Osteoblast (primary cell): ENCODE results near the gene TIMP3. TPM values are rescaled to one million over a fixed set of nuclear protein-coding genes. Genes with fewer than 3 reads are reported as not detected.

Experiments
- DNase-seq: peaks from one replicate; pipeline ENCODE4 v3.0.0; 2011; ENCODE audit warnings: low spot score, mixed read lengths; ENCODE audit not compliant: insufficient read length; ENCODE audit errors: missing footprints
- H2AFZ ChIP-seq: 2 replicates; pipeline ENCODE4 v1.6.0; 2011; ENCODE audit warnings: mild to moderate bottlenecking, low read length
- H3K27ac ChIP-seq: 2 replicates; pipeline ENCODE4 v1.5.1; 2011; ENCODE audit warnings: mild to moderate bottlenecking, low read depth, low read length, moderate library complexity
- H3K27me3 ChIP-seq: 2 replicates; pipeline ENCODE4 v1.6.0; 2012; ENCODE audit warnings: mild to moderate bottlenecking, control low read depth, inconsistent platforms, low read length, moderate library complexity; ENCODE audit not compliant: insufficient read depth
- H3K36me3 ChIP-seq: 2 replicates; pipeline ENCODE4 v1.5.1; 2011; ENCODE audit warnings: mild to moderate bottlenecking, low read length, control low read depth, moderate library complexity; ENCODE audit not compliant: insufficient read depth
- H3K4me1 ChIP-seq: 2 replicates; pipeline ENCODE4 v1.5.1; 2011; ENCODE audit warnings: mild to moderate bottlenecking, low read length, control low read depth, moderate library complexity; ENCODE audit not compliant: insufficient read depth
- H3K4me2 ChIP-seq: 2 replicates; pipeline ENCODE4 v1.6.0; 2011; ENCODE audit warnings: mild to moderate bottlenecking, low read length; ENCODE audit not compliant: insufficient read depth
- H3K4me3 ChIP-seq: fragments of 200-600 bp; sonication (generic); 3 replicates; pipeline ENCODE4 v1.5.1; 2012; ENCODE audit warnings: mild to moderate bottlenecking, low read length, inconsistent platforms; ENCODE audit not compliant: insufficient read depth
- H3K79me2 ChIP-seq: 2 replicates; pipeline ENCODE4 v1.6.0; 2012; ENCODE audit warnings: mild to moderate bottlenecking, low read length, control low read depth, inconsistent platforms; ENCODE audit not compliant: insufficient read depth
- H3K9me3 ChIP-seq: 2 replicates; pipeline ENCODE4 v1.5.1; 2011; ENCODE audit warnings: low read depth, low read length, control low read depth
- H4K20me1 ChIP-seq: 2 replicates; pipeline ENCODE4 v1.6.0; 2012; ENCODE audit warnings: mild to moderate bottlenecking, low read length, control low read depth; ENCODE audit not compliant: insufficient read depth
- total RNA-seq: library from RNA; depleted of rRNA; stranded (reverse); fragments of >200 nt; gene quantifications from 2 replicates; pipeline ENCODE4 v1.2.3, GENCODE V29; 2012
- TF ChIP-seq, protein P1 (sequence below): IDR thresholded peaks from 2 replicates; pipeline ENCODE4 v1.5.1; 2011; ENCODE audit warnings: mild to moderate bottlenecking, low read depth, low read length, moderate library complexity; ENCODE audit errors: extremely low read depth

TIMP3 gene
- total RNA-seq, 1 donor = 1,293 TPM

DNA sequence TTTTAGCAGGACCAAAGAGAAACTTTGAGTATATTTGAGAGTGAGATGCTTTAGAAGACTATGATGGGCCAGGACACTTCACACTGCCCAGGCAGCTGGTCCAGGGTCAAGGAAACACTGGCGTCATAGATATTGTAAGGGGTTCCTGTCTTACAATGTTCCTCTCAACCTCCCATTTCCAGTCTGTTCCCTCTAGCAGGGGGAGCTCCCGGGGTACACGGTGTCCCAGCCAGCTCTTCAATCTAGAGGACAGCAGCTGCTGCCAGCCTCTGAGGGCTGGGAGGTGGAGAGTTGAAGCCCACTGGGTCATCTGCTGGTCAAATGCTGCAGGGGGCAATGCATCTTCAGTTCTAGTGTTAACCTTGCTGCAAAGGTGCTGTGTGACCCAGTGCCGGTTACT lies 40.7 kb upstream of the TIMP3 start:
- Histone ChIP-seq H3K27ac (no peak overlapping the region), H3K4me2 (no peak overlapping the region)
- DNase-seq = no peak

DNA sequence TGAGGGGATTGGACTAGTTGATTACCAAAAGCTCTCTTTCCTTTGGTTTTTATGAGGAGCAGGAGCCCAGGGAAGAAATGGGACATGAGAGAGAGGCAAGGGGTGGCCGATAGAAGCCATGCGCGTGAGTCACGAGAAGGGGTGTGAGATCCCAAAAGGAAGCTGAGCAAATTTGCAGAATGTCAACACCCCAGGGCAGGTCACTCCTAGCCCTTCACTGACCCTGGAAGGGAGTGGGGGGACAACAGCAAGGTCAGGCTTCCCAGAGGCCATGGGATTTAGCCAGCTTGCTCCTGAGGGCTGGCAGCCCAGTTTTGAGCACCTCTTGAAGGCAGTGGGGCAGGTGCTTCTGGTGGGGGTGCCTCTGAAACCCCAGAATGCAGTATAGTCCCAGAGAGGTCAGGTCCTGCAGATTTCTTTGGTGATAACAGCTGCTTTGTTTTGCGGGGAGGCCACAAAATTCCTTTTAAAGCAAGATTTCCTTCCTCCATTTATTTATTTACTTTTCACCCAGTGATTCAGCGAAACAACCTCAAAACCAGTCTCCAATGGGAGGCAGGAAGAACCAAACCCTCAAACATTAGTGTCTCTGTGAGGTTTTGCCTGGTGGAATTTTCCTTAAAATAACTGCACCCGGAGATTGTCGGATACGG lies 40.1 kb upstream of the TIMP3 start:
- peak overlapping the region; percentile 55 for H3K4me2 ChIP-seq
- no peaks in the 10 kb centered on the region for H3K27me3 ChIP-seq
- no peaks in the 10 kb centered on the region for H4K20me1 ChIP-seq
- H3K36me3 ChIP-seq = no peaks in the 10 kb centered on the region
- peak overlapping the region; percentile 63 for H2AFZ ChIP-seq
- H3K4me3 ChIP-seq = no peak overlapping the region
- peak overlapping the region; percentile 19 for H3K27ac ChIP-seq
- H3K4me1 ChIP-seq = peaks cover 35% of the 10 kb centered on the region
- DNase-seq = peak; percentile 95
- TF ChIP-seq, protein P1, sequence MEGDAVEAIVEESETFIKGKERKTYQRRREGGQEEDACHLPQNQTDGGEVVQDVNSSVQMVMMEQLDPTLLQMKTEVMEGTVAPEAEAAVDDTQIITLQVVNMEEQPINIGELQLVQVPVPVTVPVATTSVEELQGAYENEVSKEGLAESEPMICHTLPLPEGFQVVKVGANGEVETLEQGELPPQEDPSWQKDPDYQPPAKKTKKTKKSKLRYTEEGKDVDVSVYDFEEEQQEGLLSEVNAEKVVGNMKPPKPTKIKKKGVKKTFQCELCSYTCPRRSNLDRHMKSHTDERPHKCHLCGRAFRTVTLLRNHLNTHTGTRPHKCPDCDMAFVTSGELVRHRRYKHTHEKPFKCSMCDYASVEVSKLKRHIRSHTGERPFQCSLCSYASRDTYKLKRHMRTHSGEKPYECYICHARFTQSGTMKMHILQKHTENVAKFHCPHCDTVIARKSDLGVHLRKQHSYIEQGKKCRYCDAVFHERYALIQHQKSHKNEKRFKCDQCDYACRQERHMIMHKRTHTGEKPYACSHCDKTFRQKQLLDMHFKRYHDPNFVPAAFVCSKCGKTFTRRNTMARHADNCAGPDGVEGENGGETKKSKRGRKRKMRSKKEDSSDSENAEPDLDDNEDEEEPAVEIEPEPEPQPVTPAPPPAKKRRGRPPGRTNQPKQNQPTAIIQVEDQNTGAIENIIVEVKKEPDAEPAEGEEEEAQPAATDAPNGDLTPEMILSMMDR = no peak
- H3K79me2 ChIP-seq = no peaks in the 10 kb centered on the region
- no peaks in the 10 kb centered on the region for H3K9me3 ChIP-seq

More for the DNA sequence above, 40.7 kb upstream of the TIMP3 start:
- no peaks in the 10 kb centered on the region for H3K27me3 ChIP-seq
- TF ChIP-seq, protein P1 = no peak
- H3K4me3 ChIP-seq = no peak overlapping the region
- H2AFZ ChIP-seq = peak overlapping the region; percentile 33
- H3K36me3 ChIP-seq = no peaks in the 10 kb centered on the region
- H3K4me1 ChIP-seq = peaks cover 35% of the 10 kb centered on the region
- H4K20me1 ChIP-seq = no peaks in the 10 kb centered on the region
- H3K79me2 ChIP-seq = no peaks in the 10 kb centered on the region
- no peaks in the 10 kb centered on the region for H3K9me3 ChIP-seq

DNA sequence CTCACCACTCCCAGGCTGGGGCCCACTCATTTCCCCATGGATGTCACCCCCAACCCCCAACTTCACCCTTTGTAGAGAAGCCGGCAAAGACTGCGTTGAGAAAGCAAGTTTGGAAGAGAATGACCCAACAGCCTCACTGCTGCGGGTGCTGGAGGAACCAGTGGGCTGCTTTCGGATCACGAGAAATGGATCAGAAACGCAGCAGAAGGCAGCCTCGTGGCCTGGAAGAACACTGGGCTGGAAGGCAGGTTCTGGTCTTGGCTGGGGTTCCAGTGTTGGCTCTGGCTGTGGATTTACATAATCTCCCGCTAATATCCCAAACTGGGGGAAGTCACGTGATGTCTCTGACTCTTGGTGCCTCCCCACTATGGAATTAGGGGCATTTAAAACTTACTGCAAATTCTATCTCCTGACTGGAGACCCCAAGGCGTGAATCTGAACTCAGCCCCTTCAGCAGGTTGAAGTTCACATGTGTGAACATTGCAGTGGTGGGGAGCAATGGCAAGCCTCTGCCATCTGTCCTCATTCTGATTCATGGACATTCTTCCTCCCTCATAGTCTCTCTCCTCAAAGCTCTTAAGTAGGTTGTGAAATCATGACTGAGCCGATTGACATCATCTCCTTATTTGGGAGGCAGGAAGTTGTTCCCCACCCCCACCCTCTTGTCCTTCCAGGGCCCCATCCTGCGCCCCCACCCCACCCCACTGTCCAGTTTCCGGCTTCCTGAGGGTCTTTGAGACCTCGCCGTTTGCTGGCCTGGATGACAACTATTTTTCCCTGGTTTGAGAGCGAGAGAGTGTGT lies 37.0 kb upstream of the TIMP3 start:
- H3K9me3 ChIP-seq = peaks cover 3% of the 10 kb centered on the region
- H3K36me3 ChIP-seq = no peaks in the 10 kb centered on the region
- no peaks in the 10 kb centered on the region for H3K79me2 ChIP-seq
- no peak overlapping the region for H2AFZ ChIP-seq
- H3K4me1 ChIP-seq = peaks cover 35% of the 10 kb centered on the region
- no peak overlapping the region for H3K4me3 ChIP-seq
- TF ChIP-seq, protein P1 = no peak
- H3K4me2 ChIP-seq = no peak overlapping the region
- no peaks in the 10 kb centered on the region for H4K20me1 ChIP-seq
- H3K27me3 ChIP-seq = no peaks in the 10 kb centered on the region
- H3K27ac ChIP-seq = peak overlapping the region; percentile 8
- DNase-seq = peak; percentile 95

DNA sequence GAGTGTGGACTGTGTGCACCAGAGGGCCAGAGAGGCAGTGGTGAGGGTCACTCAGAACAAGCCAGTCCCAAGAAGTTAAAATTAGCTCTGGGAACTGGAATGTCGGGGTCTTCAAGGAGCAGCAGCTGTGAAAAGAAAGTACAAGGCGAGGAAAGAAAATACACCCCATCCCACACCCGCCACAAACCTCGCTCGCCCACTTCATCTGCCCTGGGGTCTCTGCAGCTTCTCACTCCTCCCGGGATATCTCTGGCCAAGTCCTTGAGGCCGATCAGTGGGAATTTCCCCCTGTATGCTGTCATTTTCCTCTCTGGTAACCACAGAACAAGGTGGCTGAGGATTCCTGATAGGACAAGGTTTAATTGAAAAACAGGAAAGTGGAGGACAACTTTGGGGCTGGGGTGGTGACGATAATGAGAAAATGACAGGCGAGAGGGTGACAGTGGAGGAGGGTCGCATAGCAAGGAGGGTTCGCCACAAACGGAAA lies 36.3 kb upstream of the TIMP3 start:
- Histone ChIP-seq H3K4me2 (no peak overlapping the region), H2AFZ (no peak overlapping the region), H3K27ac (no peak overlapping the region)

More for the DNA sequence above, 36.3 kb upstream of the TIMP3 start:
- H3K36me3 ChIP-seq = no peaks in the 10 kb centered on the region
- H3K27me3 ChIP-seq = no peaks in the 10 kb centered on the region
- TF ChIP-seq, protein P1 = no peak
- DNase-seq = no peak
- H3K9me3 ChIP-seq = peaks cover 3% of the 10 kb centered on the region
- H3K4me3 ChIP-seq = no peak overlapping the region
- no peaks in the 10 kb centered on the region for H3K79me2 ChIP-seq
- no peaks in the 10 kb centered on the region for H4K20me1 ChIP-seq
- H3K4me1 ChIP-seq = peaks cover 35% of the 10 kb centered on the region
